HCT116 (cell line): ENCODE measurements around the gene XRN1. TPM values are rescaled to one million over a fixed set of nuclear protein-coding genes. Genes with fewer than 3 reads are reported as not detected.
"Not testable (repeated sequence)": the region's sequence is repeated elsewhere in the genome, so short reads cannot be mapped to it uniquely, and the experiment has no call there.

Experiments used
- ATAC-seq: fragments of 200-7000 bp; cut with Tn5 transposase; 2 replicates; pipeline ENCODE4 v1.9.1; 2020; ENCODE audit warnings: mild to moderate bottlenecking, moderate library complexity
- BruUV-seq: library from RNA; stranded (reverse); fragments of 400-500 nt; replicated peaks from 2 replicates; lab custom pipeline; 2021; lab: Mats Ljungman, UMichigan
- CTCF ChIA-PET: fragments of 300-600 bp; sonication (Branson Sonifier 250); formaldehyde crosslinking; loops from one replicate; lab custom pipeline; 2021; ENCODE audit warnings: antibody characterized with exemption; lab: Charles Lee
- POLR2A ChIA-PET: fragments of 300-600, 350-600 bp; sonication (Branson Sonifier 250); formaldehyde crosslinking; loops from one replicate; lab custom pipeline; 2021; ENCODE audit warnings: antibody characterized with exemption; lab: Charles Lee
- RAD21 ChIA-PET, 2 experiments: fragments of 300-600 bp; sonication (Branson Sonifier 250); formaldehyde crosslinking; loops; one replicate each; lab custom pipeline; 2023; ENCODE audit warnings: low total read pairs in 2 of 2; ENCODE audit not compliant: uncharacterized antibody in 2 of 2, unreplicated experiment in 2 of 2, low non-redundant PET in 1 of 2; lab: Charles Lee
- DNase-seq: peaks from one replicate; pipeline ENCODE4 v3.0.0-alpha.2; 2010; ENCODE audit warnings: low read depth, low spot score
- H2AFZ ChIP-seq: fragments of 200-600 bp; shearing (Covaris generic), sonication (generic); 2 replicates; pipeline ENCODE4 v1.6.1; 2017; ENCODE audit warnings: low read depth, mixed run types, mixed read lengths, antibody characterized with exemption, low read length; ENCODE audit not compliant: poor library complexity, severe bottlenecking
- H3K27ac ChIP-seq: 2 replicates; pipeline ENCODE4 v1.5.1; 2012; ENCODE audit warnings: low read depth, low read length
- H3K27me3 ChIP-seq: fragments of 200-600 bp; sonication (generic); 2 replicates; pipeline ENCODE4 v1.6.1; 2016; ENCODE audit warnings: mixed run types, low read length, mixed read lengths; ENCODE audit not compliant: insufficient read depth
- H3K36me3 ChIP-seq, 2 experiments: fragments of 200-500 bp in 1 of 2; fragments of 200-600 bp in 1 of 2; sonication (Bioruptor generic) in 1 of 2; sonication (generic) in 1 of 2; 2 replicates each; pipeline versions ENCODE4 v1.5.1 to v1.6.1; 2014 to 2016; ENCODE audit warnings: low read length in 2 of 2, inconsistent platforms in 1 of 2, mixed read lengths in 1 of 2, mixed run types in 1 of 2; ENCODE audit not compliant: insufficient read depth in 2 of 2, control insufficient read depth in 1 of 2
- H3K4me1 ChIP-seq, 2 experiments: fragments of 200-600 bp in 1 of 2; sonication (generic) in 1 of 2; 2 replicates each; pipeline versions ENCODE4 v1.5.1 to v1.6.1; 2012 to 2017; ENCODE audit warnings: low read length in 2 of 2, inconsistent platforms in 1 of 2, mild to moderate bottlenecking in 1 of 2, mixed read lengths in 1 of 2, mixed run types in 1 of 2, moderate library complexity in 1 of 2; ENCODE audit not compliant: insufficient read depth in 2 of 2, control insufficient read depth in 1 of 2
- H3K4me2 ChIP-seq: fragments of 200-600 bp; sonication (generic); 2 replicates; pipeline ENCODE4 v1.6.1; 2017; ENCODE audit warnings: mixed run types, low read length, mixed read lengths
- H3K4me3 ChIP-seq, 2 experiments: fragments of 200-600 bp in 1 of 2; sonication (generic) in 1 of 2; replicated peaks in 1 of 2; 2 replicates each; pipeline ENCODE4 v1.5.1; 2011 to 2016; ENCODE audit warnings: low read length in 2 of 2, control low read depth in 1 of 2, low read depth in 1 of 2, mild to moderate bottlenecking in 1 of 2, mixed read lengths in 1 of 2, mixed run types in 1 of 2
- H3K79me2 ChIP-seq: fragments of 200-600 bp; sonication (generic); 2 replicates; pipeline ENCODE4 v1.6.1; 2017; ENCODE audit warnings: mild to moderate bottlenecking, mixed run types, low read length, moderate library complexity, mixed read lengths; ENCODE audit not compliant: insufficient read depth
- H3K9ac ChIP-seq: fragments of 200-600 bp; sonication (generic); 2 replicates; pipeline ENCODE4 v1.6.1; 2016; ENCODE audit warnings: low read length, mixed read lengths
- H3K9me2 ChIP-seq: fragments of 200-600 bp; sonication (generic), shearing (Covaris generic); 2 replicates; pipeline ENCODE4 v1.6.1; 2017; ENCODE audit warnings: mixed run types, mild to moderate bottlenecking, moderate library complexity; ENCODE audit not compliant: insufficient read depth
- H3K9me3 ChIP-seq, 2 experiments: fragments of 200-500 bp in 1 of 2; fragments of 200-600 bp in 1 of 2; sonication (Bioruptor generic) in 1 of 2; sonication (generic) in 1 of 2; 2 replicates each; pipeline ENCODE4 v1.6.1; 2014 to 2017; ENCODE audit warnings: low read length in 2 of 2, mixed read lengths in 2 of 2, inconsistent platforms in 1 of 2, low read depth in 1 of 2, mild to moderate bottlenecking in 1 of 2, mixed run types in 1 of 2, moderate library complexity in 1 of 2; ENCODE audit not compliant: control insufficient read depth in 1 of 2, insufficient read depth in 1 of 2
- H4K20me1 ChIP-seq: fragments of 200-600 bp; sonication (generic), shearing (Covaris generic); 2 replicates; pipeline ENCODE4 v1.6.1; 2017; ENCODE audit warnings: mixed run types, mild to moderate bottlenecking, moderate library complexity; ENCODE audit not compliant: insufficient read depth
- CBX3 ChIP-seq: IDR thresholded peaks from 2 replicates; pipeline ENCODE4 v1.6.1; 2012; ENCODE audit warnings: low read depth
- EZH2phosphoT487 ChIP-seq: fragments of 200-600 bp; IDR thresholded peaks from 2 replicates; pipeline ENCODE4 v1.6.1; 2018; ENCODE audit warnings: antibody characterized with exemption, borderline replicate concordance
- FOSL1 ChIP-seq: IDR thresholded peaks from 2 replicates; pipeline ENCODE4 v1.6.1; 2012; ENCODE audit warnings: low read depth
- POLR2AphosphoS5 ChIP-seq: IDR thresholded peaks from 2 replicates; pipeline ENCODE4 v1.6.1; 2011; ENCODE audit warnings: mild to moderate bottlenecking, low read depth, low read length, moderate library complexity
- RAD21 ChIP-seq: IDR thresholded peaks from 2 replicates; pipeline ENCODE4 v1.6.1; 2012; ENCODE audit warnings: low read depth, mild to moderate bottlenecking
- intact Hi-C: fragments of 100-400 bp; cut with micrococcal nuclease; formaldehyde crosslinking; loops from 2 replicates; pipeline ENCODE4 v1.10.0; 2022
- total RNA-seq: library from RNA; stranded (reverse); gene quantifications from one replicate; pipeline ENCODE4 v1.2.1, GENCODE V29; 2021; ENCODE audit not compliant: unreplicated experiment
- TF ChIP-seq, protein P1 (sequence below): IDR thresholded peaks from 2 replicates; pipeline ENCODE4 v1.6.1; 2012; ENCODE audit warnings: low read depth
- TF ChIP-seq, protein P2 (sequence below): IDR thresholded peaks from 2 replicates; pipeline ENCODE4 v1.6.1; 2012

Gene XRN1
- total RNA-seq, 1 experiment from 2014 or later: 21.3 TPM

DNA sequence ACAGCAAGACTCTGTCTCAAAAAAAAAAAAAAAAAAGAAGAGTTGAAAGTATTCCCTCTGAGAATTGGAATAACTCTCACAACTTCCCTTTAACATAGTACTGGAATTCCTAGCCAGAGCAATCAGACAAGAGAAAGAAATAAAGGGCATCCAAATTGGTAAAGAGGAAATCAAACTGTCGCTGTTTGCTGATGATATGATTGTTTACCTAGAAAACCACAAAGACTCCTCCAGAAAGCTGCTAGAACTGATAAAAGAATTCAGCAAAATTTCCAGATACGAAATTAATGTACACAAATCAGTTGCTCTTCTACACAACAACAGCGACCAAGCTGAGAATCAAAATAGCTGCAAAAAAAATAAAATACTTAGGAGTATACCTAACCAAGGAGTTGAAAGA lies 145.0 kb downstream of the XRN1 start:
- H4K20me1 ChIP-seq, CTCF ChIA-PET, H3K27me3 ChIP-seq, H3K4me2 ChIP-seq, POLR2A ChIA-PET, H3K79me2 ChIP-seq, BruUV-seq, RAD21 ChIA-PET, H3K9me3 ChIP-seq, H2AFZ ChIP-seq, intact Hi-C loops, H3K4me1 ChIP-seq, H3K36me3 ChIP-seq, DNase-seq, H3K9me2 ChIP-seq, H3K4me3 ChIP-seq, ATAC-seq, H3K27ac ChIP-seq, H3K9ac ChIP-seq: not testable (repeated sequence)

DNA sequence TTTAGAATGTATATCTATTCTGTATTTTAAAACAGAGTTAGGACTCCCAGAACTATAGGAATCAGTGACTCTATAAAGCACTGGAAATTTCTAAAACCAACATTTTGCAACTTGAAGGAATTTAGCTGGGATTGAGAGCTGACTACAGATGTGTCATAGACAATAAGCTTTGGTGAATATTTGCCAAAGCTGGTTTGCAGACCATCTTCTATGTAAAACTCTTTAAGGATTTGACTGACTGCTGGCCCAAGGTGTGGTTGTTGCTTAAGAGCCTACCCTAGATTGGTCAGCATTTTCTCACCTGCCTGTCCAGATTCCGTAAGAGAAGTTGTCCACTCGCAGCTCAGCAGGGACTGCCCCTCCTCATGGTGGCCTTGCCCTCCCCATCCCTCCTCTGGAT lies 149.2 kb downstream of the XRN1 start:
- no peak overlapping the region for H3K4me2 ChIP-seq
- H3K79me2 ChIP-seq: no peaks in the 10 kb centered on the region
- H3K9me2 ChIP-seq: no peaks in the 10 kb centered on the region
- POLR2A ChIA-PET: no interaction called here
- H2AFZ ChIP-seq: no peak overlapping the region
- H3K9ac ChIP-seq: no peak overlapping the region
- BruUV-seq: no TSS peak
- no peak for ATAC-seq
- no peak overlapping the region for H3K27ac ChIP-seq
- H3K4me1 ChIP-seq: no peaks in the 10 kb centered on the region
- TF ChIP-seq POLR2AphosphoS5: no peak
- TF ChIP-seq RAD21: no peak
- TF ChIP-seq, protein P1, sequence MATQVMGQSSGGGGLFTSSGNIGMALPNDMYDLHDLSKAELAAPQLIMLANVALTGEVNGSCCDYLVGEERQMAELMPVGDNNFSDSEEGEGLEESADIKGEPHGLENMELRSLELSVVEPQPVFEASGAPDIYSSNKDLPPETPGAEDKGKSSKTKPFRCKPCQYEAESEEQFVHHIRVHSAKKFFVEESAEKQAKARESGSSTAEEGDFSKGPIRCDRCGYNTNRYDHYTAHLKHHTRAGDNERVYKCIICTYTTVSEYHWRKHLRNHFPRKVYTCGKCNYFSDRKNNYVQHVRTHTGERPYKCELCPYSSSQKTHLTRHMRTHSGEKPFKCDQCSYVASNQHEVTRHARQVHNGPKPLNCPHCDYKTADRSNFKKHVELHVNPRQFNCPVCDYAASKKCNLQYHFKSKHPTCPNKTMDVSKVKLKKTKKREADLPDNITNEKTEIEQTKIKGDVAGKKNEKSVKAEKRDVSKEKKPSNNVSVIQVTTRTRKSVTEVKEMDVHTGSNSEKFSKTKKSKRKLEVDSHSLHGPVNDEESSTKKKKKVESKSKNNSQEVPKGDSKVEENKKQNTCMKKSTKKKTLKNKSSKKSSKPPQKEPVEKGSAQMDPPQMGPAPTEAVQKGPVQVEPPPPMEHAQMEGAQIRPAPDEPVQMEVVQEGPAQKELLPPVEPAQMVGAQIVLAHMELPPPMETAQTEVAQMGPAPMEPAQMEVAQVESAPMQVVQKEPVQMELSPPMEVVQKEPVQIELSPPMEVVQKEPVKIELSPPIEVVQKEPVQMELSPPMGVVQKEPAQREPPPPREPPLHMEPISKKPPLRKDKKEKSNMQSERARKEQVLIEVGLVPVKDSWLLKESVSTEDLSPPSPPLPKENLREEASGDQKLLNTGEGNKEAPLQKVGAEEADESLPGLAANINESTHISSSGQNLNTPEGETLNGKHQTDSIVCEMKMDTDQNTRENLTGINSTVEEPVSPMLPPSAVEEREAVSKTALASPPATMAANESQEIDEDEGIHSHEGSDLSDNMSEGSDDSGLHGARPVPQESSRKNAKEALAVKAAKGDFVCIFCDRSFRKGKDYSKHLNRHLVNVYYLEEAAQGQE: no peak
- no peak for TF ChIP-seq FOSL1
- TF ChIP-seq, protein P2, sequence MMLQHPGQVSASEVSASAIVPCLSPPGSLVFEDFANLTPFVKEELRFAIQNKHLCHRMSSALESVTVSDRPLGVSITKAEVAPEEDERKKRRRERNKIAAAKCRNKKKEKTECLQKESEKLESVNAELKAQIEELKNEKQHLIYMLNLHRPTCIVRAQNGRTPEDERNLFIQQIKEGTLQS: no peak
- no peak for TF ChIP-seq EZH2phosphoT487
- no peak for TF ChIP-seq CBX3
- DNase-seq: no peak
- CTCF ChIA-PET: no interaction called here
- H3K36me3 ChIP-seq: no peaks in the 10 kb centered on the region
- RAD21 ChIA-PET: interaction anchor here in 1 of 2 experiments (0.6 kb wide), 1 partner anchor 806 kb away, joined by 6 read pairs; no protein-coding TSS in a partner anchor
- intact Hi-C loops: no loop called here
- H4K20me1 ChIP-seq: no peaks in the 10 kb centered on the region
- H3K27me3 ChIP-seq: no peaks in the 10 kb centered on the region
- H3K4me3 ChIP-seq: no peak overlapping the region
- no peaks in the 10 kb centered on the region for H3K9me3 ChIP-seq
